CD4-positive, alpha-beta T cell treated with Interleukin-15 for 4 hours (primary cell): Measurements from ENCODE around the gene RCOR1.
A peak's percentile ranks its signal among the peaks of the same experiment; 100 is the strongest.

Source experiments
- DNase-seq: peaks from one replicate; pipeline ENCODE4 v3.0.0-alpha.2; 2020; ENCODE audit warnings: low spot score

The RCOR1 gene

GRCh38 chr14:102775855-102776760 is 183.7 kb downstream of the RCOR1 start:
- no peak for DNase-seq

GRCh38 chr14:102776761-102777710 is 184.6 kb downstream of the RCOR1 start, which contains the start of gene TRAF3:
Gene TRAF3, plus strand, starts transcription at chr14:102777449. Its CDS starts 92,753 bp downstream, at chr14:102870202.
- DNase-seq, result peak; percentile 88

- DNase-seq, result no peak
Measured at GRCh38 chr14:102777711-102778337, 185.4 kb downstream of the RCOR1 start.

GRCh38 chr14:102778338-102779083 is 186.1 kb downstream of the RCOR1 start:
- DNase-seq, result peak; percentile 20

GRCh38 chr14:102779084-102779462 is 186.6 kb downstream of the RCOR1 start:
- no peak for DNase-seq

- DNase-seq, result no peak
Measured at GRCh38 chr14:102779574-102780315, 187.3 kb downstream of the RCOR1 start.
